Panc1 (cell line): ENCODE data around the gene CTNNA1. TPM values are rescaled to one million over a fixed set of nuclear protein-coding genes. Genes with fewer than 3 reads are reported as not detected.

Experiments
- ATAC-seq: fragments of 200-7000 bp; cut with Tn5 transposase; 2 replicates; pipeline ENCODE4 v1.9.1; 2020; ENCODE audit warnings: mild to moderate bottlenecking, moderate library complexity
- BruUV-seq: library from RNA; stranded (reverse); fragments of 400-500 nt; replicated peaks from 2 replicates; lab custom pipeline; 2021; lab: Mats Ljungman, UMichigan
- CTCF ChIA-PET: fragments of 300-600 bp; sonication (Branson Sonifier 250); formaldehyde crosslinking; loops from one replicate; lab custom pipeline; 2022; ENCODE audit warnings: antibody characterized with exemption; lab: Charles Lee
- POLR2A ChIA-PET: fragments of 300-600 bp; sonication (Branson Sonifier 250); formaldehyde crosslinking; loops from one replicate; lab custom pipeline; 2022; ENCODE audit warnings: antibody characterized with exemption; lab: Charles Lee
- DNase-seq: peaks from one replicate; pipeline ENCODE4 v3.0.0-alpha.2; 2010; ENCODE audit warnings: low read depth, low spot score
- H3K27ac ChIP-seq: 2 replicates; pipeline ENCODE4 v1.5.1; 2011; ENCODE audit warnings: mild to moderate bottlenecking, low read length, inconsistent platforms
- H3K27me3 ChIP-seq: fragments of 200-500 bp; sonication (Bioruptor generic); 2 replicates; pipeline ENCODE4 v1.6.0; 2014; ENCODE audit warnings: low read length, inconsistent platforms; ENCODE audit not compliant: control insufficient read depth, insufficient read depth
- H3K36me3 ChIP-seq: fragments of 200-500 bp; sonication (Bioruptor generic); 2 replicates; pipeline ENCODE4 v1.5.1; 2014; ENCODE audit warnings: inconsistent platforms, mild to moderate bottlenecking, low read length, moderate library complexity; ENCODE audit not compliant: control insufficient read depth, insufficient read depth
- H3K4me1 ChIP-seq: 2 replicates; pipeline ENCODE4 v1.5.1; 2011; ENCODE audit warnings: inconsistent platforms, mild to moderate bottlenecking, low read length, moderate library complexity; ENCODE audit not compliant: control insufficient read depth, insufficient read depth
- H3K4me3 ChIP-seq, 2 experiments: 2 replicates each; pipeline ENCODE4 v1.5.1; 2011 to 2012; ENCODE audit warnings: low read depth in 2 of 2, low read length in 2 of 2, mild to moderate bottlenecking in 2 of 2, inconsistent platforms in 1 of 2, moderate library complexity in 1 of 2
- H3K9me3 ChIP-seq: fragments of 200-500 bp; sonication (Bioruptor generic); 2 replicates; pipeline ENCODE4 v1.5.1; 2014; ENCODE audit warnings: low read depth, mild to moderate bottlenecking, inconsistent platforms, low read length, moderate library complexity; ENCODE audit not compliant: control insufficient read depth, insufficient read depth
- CTCF ChIP-seq: fragments of 450-650 bp; IDR thresholded peaks from 2 replicates; pipeline ENCODE4 v1.5.1; 2017; ENCODE audit warnings: mild to moderate bottlenecking
- POLR2AphosphoS5 ChIP-seq: IDR thresholded peaks from 2 replicates; pipeline ENCODE4 v1.6.1; 2012; ENCODE audit warnings: mild to moderate bottlenecking, low read depth, low read length, moderate library complexity
- SIN3A ChIP-seq: IDR thresholded peaks from 2 replicates; pipeline ENCODE4 v1.6.1; 2012; ENCODE audit warnings: low read depth, mild to moderate bottlenecking, low read length, moderate library complexity, borderline replicate concordance; ENCODE audit not compliant: insufficient read depth
- TCF7L2 ChIP-seq: IDR thresholded peaks from 2 replicates; pipeline ENCODE4 v1.6.1; 2011; ENCODE audit warnings: mild to moderate bottlenecking, low read depth, low read length, inconsistent platforms
- in situ Hi-C: cut with HindIII; loops from 2 replicates; pipeline ENCODE4 v1.10.0; 2016; ENCODE audit warnings: low sequenced_read_pairs, low pct_unique_long_range_greater_than_20kb
- intact Hi-C: fragments of 100-400 bp; cut with micrococcal nuclease; formaldehyde crosslinking; loops from one replicate; pipeline ENCODE4 v1.10.0; 2022; ENCODE audit not compliant: unreplicated experiment
- total RNA-seq: library from RNA; stranded (reverse); gene quantifications from one replicate; pipeline ENCODE4 v1.2.1, GENCODE V29; 2021; ENCODE audit not compliant: unreplicated experiment
- TF ChIP-seq, protein P1 (sequence below), 2 experiments: IDR thresholded peaks; 2 replicates each; pipeline ENCODE4 v1.6.1; 2011 to 2012; ENCODE audit warnings: low read depth in 2 of 2, control low read depth in 1 of 2, low read length in 1 of 2, mild to moderate bottlenecking in 1 of 2, moderate library complexity in 1 of 2; ENCODE audit not compliant: insufficient read depth in 1 of 2

CTNNA1 gene
- total RNA-seq, 1 experiment from 2014 or later = 298 TPM

DNA sequence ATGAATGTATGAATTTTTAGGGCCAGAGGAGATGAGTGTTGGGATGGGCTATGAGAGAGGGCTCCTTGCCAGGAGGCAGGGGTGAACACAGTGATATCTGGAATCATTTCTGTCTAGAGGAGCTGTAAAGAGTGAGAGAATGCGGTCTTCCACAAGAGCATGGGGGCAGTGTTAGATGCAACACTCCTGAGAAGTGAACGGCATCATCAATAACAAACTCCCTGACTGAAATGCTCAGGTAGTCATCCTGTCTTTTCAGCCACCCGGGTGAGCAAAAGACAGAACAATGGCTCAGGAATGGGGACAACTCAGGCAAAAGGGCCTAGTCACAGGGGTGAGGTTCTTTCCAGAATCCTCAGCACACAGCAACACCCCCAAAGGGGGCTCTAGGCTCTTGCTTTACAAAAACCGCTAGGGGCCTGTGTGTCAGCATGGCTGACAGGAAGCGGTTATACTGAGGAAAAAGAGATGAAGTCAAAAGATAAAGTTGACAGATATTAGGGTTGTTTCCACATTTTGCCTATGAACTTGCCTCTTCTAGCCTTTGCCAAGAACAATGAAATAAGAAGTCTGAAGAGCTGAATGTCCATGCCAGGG is 226.6 kb downstream of the CTNNA1 start:
- DNase-seq = no peak
- Histone ChIP-seq H3K4me1 (no peaks in the 10 kb centered on the region), H3K9me3 (no peaks in the 10 kb centered on the region), H3K4me3 (no peak overlapping the region), H3K27me3 (no peaks in the 10 kb centered on the region), H3K36me3 (no peaks in the 10 kb centered on the region), H3K27ac (no peak overlapping the region)
- ATAC-seq = no peak
- BruUV-seq = no TSS peak
- POLR2A ChIA-PET = no interaction called here
- intact Hi-C loops = no loop called here
- in situ Hi-C loops = no loop called here
- CTCF ChIA-PET = no interaction called here
- TF ChIP-seq SIN3A (no peak), TCF7L2 (no peak), POLR2AphosphoS5 (no peak), CTCF (no peak)
- TF ChIP-seq, protein P1, sequence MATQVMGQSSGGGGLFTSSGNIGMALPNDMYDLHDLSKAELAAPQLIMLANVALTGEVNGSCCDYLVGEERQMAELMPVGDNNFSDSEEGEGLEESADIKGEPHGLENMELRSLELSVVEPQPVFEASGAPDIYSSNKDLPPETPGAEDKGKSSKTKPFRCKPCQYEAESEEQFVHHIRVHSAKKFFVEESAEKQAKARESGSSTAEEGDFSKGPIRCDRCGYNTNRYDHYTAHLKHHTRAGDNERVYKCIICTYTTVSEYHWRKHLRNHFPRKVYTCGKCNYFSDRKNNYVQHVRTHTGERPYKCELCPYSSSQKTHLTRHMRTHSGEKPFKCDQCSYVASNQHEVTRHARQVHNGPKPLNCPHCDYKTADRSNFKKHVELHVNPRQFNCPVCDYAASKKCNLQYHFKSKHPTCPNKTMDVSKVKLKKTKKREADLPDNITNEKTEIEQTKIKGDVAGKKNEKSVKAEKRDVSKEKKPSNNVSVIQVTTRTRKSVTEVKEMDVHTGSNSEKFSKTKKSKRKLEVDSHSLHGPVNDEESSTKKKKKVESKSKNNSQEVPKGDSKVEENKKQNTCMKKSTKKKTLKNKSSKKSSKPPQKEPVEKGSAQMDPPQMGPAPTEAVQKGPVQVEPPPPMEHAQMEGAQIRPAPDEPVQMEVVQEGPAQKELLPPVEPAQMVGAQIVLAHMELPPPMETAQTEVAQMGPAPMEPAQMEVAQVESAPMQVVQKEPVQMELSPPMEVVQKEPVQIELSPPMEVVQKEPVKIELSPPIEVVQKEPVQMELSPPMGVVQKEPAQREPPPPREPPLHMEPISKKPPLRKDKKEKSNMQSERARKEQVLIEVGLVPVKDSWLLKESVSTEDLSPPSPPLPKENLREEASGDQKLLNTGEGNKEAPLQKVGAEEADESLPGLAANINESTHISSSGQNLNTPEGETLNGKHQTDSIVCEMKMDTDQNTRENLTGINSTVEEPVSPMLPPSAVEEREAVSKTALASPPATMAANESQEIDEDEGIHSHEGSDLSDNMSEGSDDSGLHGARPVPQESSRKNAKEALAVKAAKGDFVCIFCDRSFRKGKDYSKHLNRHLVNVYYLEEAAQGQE (IDR thresholded peaks at IDR 0.05; ENCODE audit: insufficient read depth in 1 of 2, low read depth in 2 of 2, low read length in 1 of 2) = no peak

DNA sequence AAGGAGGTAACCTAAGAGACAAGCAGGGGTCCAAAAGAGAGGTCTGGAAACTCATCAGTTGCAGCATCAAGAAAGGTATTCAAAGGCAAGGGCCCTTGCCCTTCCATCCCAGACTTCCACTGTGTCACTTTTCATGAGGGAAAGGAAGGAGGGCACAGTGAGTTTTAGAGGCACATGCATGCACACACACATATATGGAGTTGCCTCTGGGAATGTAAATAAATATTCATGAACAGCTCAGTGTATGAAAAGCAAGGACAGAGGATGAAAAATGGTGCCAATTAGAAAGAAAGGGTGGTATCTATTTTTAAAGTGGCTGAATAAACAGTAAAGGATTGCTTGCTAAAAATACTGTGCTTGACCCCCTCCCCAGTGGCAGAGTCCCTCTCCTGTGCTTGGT is 227.2 kb downstream of the CTNNA1 start:
- intact Hi-C loops = no loop called here
- in situ Hi-C loops = no loop called here
- H3K27me3 ChIP-seq = no peaks in the 10 kb centered on the region
- CTCF ChIA-PET = no interaction called here
- POLR2A ChIA-PET = no interaction called here
- no peak for DNase-seq
- H3K27ac ChIP-seq = no peak overlapping the region
- BruUV-seq = no TSS peak
- no peaks in the 10 kb centered on the region for H3K36me3 ChIP-seq
- TF ChIP-seq SIN3A = no peak
- TF ChIP-seq, protein P1 (IDR thresholded peaks at IDR 0.05; ENCODE audit: insufficient read depth in 1 of 2, low read depth in 2 of 2, low read length in 1 of 2) = no peak
- no peak for TF ChIP-seq TCF7L2
- no peak for TF ChIP-seq POLR2AphosphoS5
- no peak for TF ChIP-seq CTCF
- H3K9me3 ChIP-seq = no peaks in the 10 kb centered on the region
- ATAC-seq = no peak
- H3K4me1 ChIP-seq = no peaks in the 10 kb centered on the region
- no peak overlapping the region for H3K4me3 ChIP-seq
